ENCODE results near the gene POU4F1.

The POU4F1 gene

DNA sequence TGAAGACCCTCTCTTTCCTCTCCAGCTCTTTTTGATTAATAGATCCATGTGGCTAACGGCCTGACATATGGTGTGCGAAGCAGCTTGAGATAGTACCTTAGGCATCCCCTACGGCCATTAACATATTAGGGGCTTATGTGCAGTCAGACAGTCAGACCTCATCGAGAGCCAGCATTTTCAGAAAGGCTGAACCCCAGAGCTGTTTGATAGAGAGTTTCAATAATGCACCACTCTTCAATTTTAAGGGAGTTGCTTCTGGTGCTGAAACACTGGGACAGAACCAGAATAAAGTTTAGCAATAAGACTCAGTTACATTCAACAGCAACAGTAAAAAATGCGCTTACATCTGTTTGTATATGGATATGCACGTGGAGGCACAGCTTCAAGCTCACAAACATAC is 10.8 kb downstream of the POU4F1 start:
- Histone ChIP-seq H3K27ac (ENCODE audit: insufficient read depth, low read length, poor library complexity, severe bottlenecking) (no peak overlapping the region), H3K27me3 (replicated peaks; ENCODE audit: control insufficient read depth, insufficient read depth, low read length, poor library complexity, severe bottlenecking) (peaks cover 64% of the 10 kb centered on the region), H3K4me3 (ENCODE audit: insufficient read depth, low read depth, low read length, poor library complexity, severe bottlenecking) (no peak overlapping the region), H3K4me1 (ENCODE audit: control insufficient read depth, insufficient read depth, low read length, poor library complexity, severe bottlenecking) (peaks cover 5% of the 10 kb centered on the region), H3K9me3 (ENCODE audit: control insufficient read depth, low read length) (no peaks in the 10 kb centered on the region), H3K36me3 (ENCODE audit: control insufficient read depth, insufficient read depth, low read length) (no peaks in the 10 kb centered on the region)
- no peak for DNase-seq

DNA sequence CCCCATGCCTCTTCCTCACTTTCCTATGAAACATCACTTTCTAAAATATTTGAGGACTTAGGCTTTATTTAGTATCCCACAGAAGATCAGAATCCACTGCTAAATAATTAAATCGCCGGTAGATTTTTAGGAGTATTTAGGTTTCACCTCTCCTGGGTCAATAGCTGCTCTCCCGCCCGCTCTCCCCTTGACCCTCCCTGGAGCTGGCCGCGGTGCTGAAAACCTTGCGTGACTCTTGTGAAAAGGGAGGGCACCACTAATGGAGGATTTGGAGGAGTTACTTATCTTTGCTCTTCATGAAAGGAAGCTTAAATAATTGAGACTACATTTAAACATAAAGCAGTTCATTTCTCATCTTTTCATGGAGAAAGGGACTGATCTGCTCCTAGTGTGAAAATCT is 14.1 kb downstream of the POU4F1 start:
- no peaks in the 10 kb centered on the region for H3K9me3 ChIP-seq (ENCODE audit: control insufficient read depth, low read length)
- DNase-seq = no peak
- H3K4me1 ChIP-seq (ENCODE audit: control insufficient read depth, insufficient read depth, low read length, poor library complexity, severe bottlenecking) = peaks cover 4% of the 10 kb centered on the region
- no peak overlapping the region for H3K27ac ChIP-seq (ENCODE audit: insufficient read depth, low read length, poor library complexity, severe bottlenecking)
- no peaks in the 10 kb centered on the region for H3K36me3 ChIP-seq (ENCODE audit: control insufficient read depth, insufficient read depth, low read length)
- H3K27me3 ChIP-seq (replicated peaks; ENCODE audit: control insufficient read depth, insufficient read depth, low read length, poor library complexity, severe bottlenecking) = peaks cover 55% of the 10 kb centered on the region
- no peak overlapping the region for H3K4me3 ChIP-seq (ENCODE audit: insufficient read depth, low read depth, low read length, poor library complexity, severe bottlenecking)

GRCh38 chr13:78587395-78587794 is 16.0 kb downstream of the POU4F1 start:
- DNase-seq = no peak
- peaks cover 4% of the 10 kb centered on the region for H3K4me1 ChIP-seq (ENCODE audit: control insufficient read depth, insufficient read depth, low read length, poor library complexity, severe bottlenecking)
- no peaks in the 10 kb centered on the region for H3K36me3 ChIP-seq (ENCODE audit: control insufficient read depth, insufficient read depth, low read length)
- H3K27ac ChIP-seq (ENCODE audit: insufficient read depth, low read length, poor library complexity, severe bottlenecking) = no peak overlapping the region
- no peak overlapping the region for H3K4me3 ChIP-seq (ENCODE audit: insufficient read depth, low read depth, low read length, poor library complexity, severe bottlenecking)
- peaks cover 47% of the 10 kb centered on the region for H3K27me3 ChIP-seq (replicated peaks; ENCODE audit: control insufficient read depth, insufficient read depth, low read length, poor library complexity, severe bottlenecking)
- no peaks in the 10 kb centered on the region for H3K9me3 ChIP-seq (ENCODE audit: control insufficient read depth, low read length)

GRCh38 chr13:78586706-78587105 is 16.6 kb downstream of the POU4F1 start:
- no peak overlapping the region for H3K4me3 ChIP-seq (ENCODE audit: insufficient read depth, low read depth, low read length, poor library complexity, severe bottlenecking)
- peaks cover 4% of the 10 kb centered on the region for H3K4me1 ChIP-seq (ENCODE audit: control insufficient read depth, insufficient read depth, low read length, poor library complexity, severe bottlenecking)
- H3K9me3 ChIP-seq (ENCODE audit: control insufficient read depth, low read length) = no peaks in the 10 kb centered on the region
- H3K36me3 ChIP-seq (ENCODE audit: control insufficient read depth, insufficient read depth, low read length) = no peaks in the 10 kb centered on the region
- H3K27me3 ChIP-seq (replicated peaks; ENCODE audit: control insufficient read depth, insufficient read depth, low read length, poor library complexity, severe bottlenecking) = peaks cover 46% of the 10 kb centered on the region
- no peak for DNase-seq
- H3K27ac ChIP-seq (ENCODE audit: insufficient read depth, low read length, poor library complexity, severe bottlenecking) = no peak overlapping the region

DNA sequence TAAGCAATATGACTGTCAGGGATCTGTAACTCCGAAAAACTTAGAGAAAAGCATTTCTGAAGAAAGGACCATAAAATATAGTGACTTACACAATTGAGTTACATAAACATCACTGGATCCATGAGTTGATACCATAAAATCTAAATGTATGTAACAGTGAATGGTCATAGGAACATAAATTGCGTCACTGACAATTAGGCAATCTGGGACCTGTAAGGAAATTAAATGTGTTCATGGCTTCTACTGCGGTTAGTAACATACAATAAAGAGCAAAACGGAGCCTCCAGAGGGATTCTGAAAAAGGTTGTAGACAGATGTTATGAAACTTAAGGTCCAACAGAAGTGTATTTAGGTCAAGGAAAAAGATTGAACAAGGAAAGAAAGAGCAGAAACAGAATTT is 27.1 kb downstream of the POU4F1 start:
- no peaks in the 10 kb centered on the region for H3K9me3 ChIP-seq (ENCODE audit: control insufficient read depth, low read length)
- DNase-seq = no peak

DNA sequence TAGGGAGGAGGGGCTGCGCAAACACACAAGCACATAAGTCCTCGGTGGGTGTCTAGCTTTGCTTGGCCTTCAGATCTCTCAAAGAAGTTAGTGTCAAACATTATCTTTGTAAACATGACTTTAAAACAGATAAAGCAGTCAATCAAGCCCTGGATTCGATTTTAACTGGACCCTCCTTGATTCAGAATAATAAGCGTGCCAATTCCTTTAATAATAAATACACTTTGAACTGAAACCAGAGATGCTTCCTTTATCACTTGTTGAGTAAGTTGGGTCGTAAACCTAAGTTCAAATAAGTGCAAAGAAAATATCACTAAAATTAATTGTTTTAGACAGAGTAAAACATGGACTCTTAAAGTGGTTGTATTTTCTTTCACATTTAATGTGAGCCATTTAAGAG is 30.9 kb downstream of the POU4F1 start:
- no peaks in the 10 kb centered on the region for H3K9me3 ChIP-seq (ENCODE audit: control insufficient read depth, low read length)
- no peak for DNase-seq
- no peak overlapping the region for H3K27ac ChIP-seq (ENCODE audit: insufficient read depth, low read length, poor library complexity, severe bottlenecking)
- H3K4me3 ChIP-seq (ENCODE audit: insufficient read depth, low read depth, low read length, poor library complexity, severe bottlenecking) = no peak overlapping the region
- peaks cover 6% of the 10 kb centered on the region for H3K27me3 ChIP-seq (replicated peaks; ENCODE audit: control insufficient read depth, insufficient read depth, low read length, poor library complexity, severe bottlenecking)
- H3K4me1 ChIP-seq (ENCODE audit: control insufficient read depth, insufficient read depth, low read length, poor library complexity, severe bottlenecking) = no peaks in the 10 kb centered on the region
- no peaks in the 10 kb centered on the region for H3K36me3 ChIP-seq (ENCODE audit: control insufficient read depth, insufficient read depth, low read length)

More for the DNA sequence above, 27.1 kb downstream of the POU4F1 start:
- Histone ChIP-seq H3K4me1 (ENCODE audit: control insufficient read depth, insufficient read depth, low read length, poor library complexity, severe bottlenecking) (no peaks in the 10 kb centered on the region), H3K27me3 (replicated peaks; ENCODE audit: control insufficient read depth, insufficient read depth, low read length, poor library complexity, severe bottlenecking) (peaks cover 6% of the 10 kb centered on the region), H3K27ac (ENCODE audit: insufficient read depth, low read length, poor library complexity, severe bottlenecking) (no peak overlapping the region), H3K4me3 (ENCODE audit: insufficient read depth, low read depth, low read length, poor library complexity, severe bottlenecking) (no peak overlapping the region), H3K36me3 (ENCODE audit: control insufficient read depth, insufficient read depth, low read length) (no peaks in the 10 kb centered on the region)

GRCh38 chr13:78569029-78569428 is 34.3 kb downstream of the POU4F1 start:
- H3K27me3 ChIP-seq (replicated peaks; ENCODE audit: control insufficient read depth, insufficient read depth, low read length, poor library complexity, severe bottlenecking) = peaks cover 6% of the 10 kb centered on the region
- no peak overlapping the region for H3K4me3 ChIP-seq (ENCODE audit: insufficient read depth, low read depth, low read length, poor library complexity, severe bottlenecking)
- no peak overlapping the region for H3K27ac ChIP-seq (ENCODE audit: insufficient read depth, low read length, poor library complexity, severe bottlenecking)
- no peaks in the 10 kb centered on the region for H3K36me3 ChIP-seq (ENCODE audit: control insufficient read depth, insufficient read depth, low read length)
- DNase-seq = no peak
- H3K9me3 ChIP-seq (ENCODE audit: control insufficient read depth, low read length) = no peaks in the 10 kb centered on the region
- H3K4me1 ChIP-seq (ENCODE audit: control insufficient read depth, insufficient read depth, low read length, poor library complexity, severe bottlenecking) = no peaks in the 10 kb centered on the region

DNA sequence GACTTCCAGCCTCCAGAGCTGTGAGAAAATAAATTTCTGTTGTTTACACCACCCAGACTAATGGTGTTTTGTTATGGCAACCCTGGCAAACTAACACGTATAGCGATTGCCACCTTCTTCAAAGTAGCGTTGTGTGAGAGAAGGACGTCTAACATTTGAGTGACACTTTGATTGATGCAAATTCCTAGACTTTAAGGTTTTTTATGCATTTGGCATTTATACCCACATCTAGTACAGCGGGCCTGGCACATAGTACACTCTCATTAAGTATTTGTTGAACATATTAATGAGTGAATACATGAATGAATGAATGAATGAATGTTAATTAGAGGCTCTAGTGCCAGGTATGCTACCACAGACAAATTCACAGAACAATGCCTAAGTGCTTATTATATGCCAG is 36.7 kb downstream of the POU4F1 start:
- no peaks in the 10 kb centered on the region for H3K9me3 ChIP-seq (ENCODE audit: control insufficient read depth, low read length)
- H3K4me3 ChIP-seq (ENCODE audit: insufficient read depth, low read depth, low read length, poor library complexity, severe bottlenecking) = no peak overlapping the region
- DNase-seq = no peak
- H3K4me1 ChIP-seq (ENCODE audit: control insufficient read depth, insufficient read depth, low read length, poor library complexity, severe bottlenecking) = no peaks in the 10 kb centered on the region
- no peak overlapping the region for H3K27ac ChIP-seq (ENCODE audit: insufficient read depth, low read length, poor library complexity, severe bottlenecking)
- H3K27me3 ChIP-seq (replicated peaks; ENCODE audit: control insufficient read depth, insufficient read depth, low read length, poor library complexity, severe bottlenecking) = no peaks in the 10 kb centered on the region
- H3K36me3 ChIP-seq (ENCODE audit: control insufficient read depth, insufficient read depth, low read length) = no peaks in the 10 kb centered on the region

DNA sequence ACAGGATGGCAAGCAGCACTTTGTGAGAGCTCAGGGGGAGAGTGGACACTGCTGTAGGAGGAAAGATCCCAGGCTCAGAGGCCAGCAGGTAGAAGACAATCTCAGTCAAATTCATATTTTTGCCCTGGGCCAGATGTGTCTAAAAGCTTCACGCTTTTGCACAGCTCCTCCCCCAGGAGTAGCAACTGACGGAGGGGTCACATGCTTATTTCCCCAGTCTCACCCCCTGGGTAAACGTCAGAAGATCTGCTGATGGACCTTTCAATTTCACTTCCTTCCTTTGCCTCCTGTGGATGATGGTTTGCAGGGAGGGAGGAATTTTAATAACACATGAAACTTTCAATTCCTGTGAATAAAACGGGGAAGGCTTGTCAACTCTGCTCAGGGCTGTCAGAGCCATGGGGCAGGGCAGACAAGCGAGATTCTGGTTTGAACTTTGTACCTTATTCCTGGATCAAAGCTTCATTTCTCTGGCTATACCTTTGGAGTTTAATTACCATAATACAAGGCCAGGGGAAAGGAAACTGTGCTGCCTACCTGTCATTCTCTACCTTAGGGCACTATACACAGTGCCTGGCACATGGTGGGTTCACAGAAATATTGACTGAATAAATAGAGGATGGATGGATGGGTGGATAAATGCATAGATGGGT is 41.0 kb downstream of the POU4F1 start:
- no peak for DNase-seq
- Histone ChIP-seq H3K36me3 (ENCODE audit: control insufficient read depth, insufficient read depth, low read length) (no peaks in the 10 kb centered on the region), H3K27ac (ENCODE audit: insufficient read depth, low read length, poor library complexity, severe bottlenecking) (no peak overlapping the region), H3K9me3 (ENCODE audit: control insufficient read depth, low read length) (no peaks in the 10 kb centered on the region), H3K4me3 (ENCODE audit: insufficient read depth, low read depth, low read length, poor library complexity, severe bottlenecking) (no peak overlapping the region), H3K4me1 (ENCODE audit: control insufficient read depth, insufficient read depth, low read length, poor library complexity, severe bottlenecking) (no peaks in the 10 kb centered on the region), H3K27me3 (replicated peaks; ENCODE audit: control insufficient read depth, insufficient read depth, low read length, poor library complexity, severe bottlenecking) (peaks cover 3% of the 10 kb centered on the region)

Data from effector memory CD4-positive, alpha-beta T cell (primary cell).